Glomerular visceral epithelial cell (primary cell): ENCODE measurements around the gene ACP4.

Source experiments
- DNase-seq: peaks from one replicate; pipeline ENCODE4 v3.0.0-alpha.2; 2016; ENCODE audit errors: extremely low spot score

Gene ACP4

GRCh38 chr19:50822661-50823208 lies 32.5 kb downstream of the ACP4 start:
- no peak for DNase-seq

GRCh38 chr19:50823389-50824042 lies 33.3 kb downstream of the ACP4 start, which contains the start of gene KLK1:
Gene KLK1, minus strand, starts transcription at chr19:50823787. Its CDS starts 39 bp downstream, at chr19:50823748.
- DNase-seq = no peak

GRCh38 chr19:50826492-50827240 lies 36.5 kb downstream of the ACP4 start:
- no peak for DNase-seq

- DNase-seq = no peak
Observed at GRCh38 chr19:50827476-50827875, 37.3 kb downstream of the ACP4 start.

GRCh38 chr19:50829801-50830200 lies 39.6 kb downstream of the ACP4 start:
- DNase-seq = no peak

- peak; percentile 7 for DNase-seq
Observed at GRCh38 chr19:50830266-50831025, 40.2 kb downstream of the ACP4 start.

GRCh38 chr19:50831026-50831396 lies 40.8 kb downstream of the ACP4 start:
- DNase-seq = no peak

GRCh38 chr19:50832666-50833065 lies 42.5 kb downstream of the ACP4 start:
- DNase-seq = no peak

GRCh38 chr19:50833117-50833801 lies 43.0 kb downstream of the ACP4 start, which contains the start of gene KLK15:
Gene KLK15, minus strand, starts transcription at chr19:50833574. Its CDS starts 2,082 bp downstream, at chr19:50831492.
- DNase-seq = no peak

- DNase-seq = no peak
Observed at GRCh38 chr19:50833802-50834167, 43.6 kb downstream of the ACP4 start.

GRCh38 chr19:50835103-50835784 lies 45.0 kb downstream of the ACP4 start:
- DNase-seq = no peak

GRCh38 chr19:50835785-50836542 lies 45.7 kb downstream of the ACP4 start:
- peak; percentile 66 for DNase-seq

- no peak for DNase-seq
Observed at GRCh38 chr19:50836543-50837195, 46.5 kb downstream of the ACP4 start.

GRCh38 chr19:50837300-50837699 lies 47.1 kb downstream of the ACP4 start:
- no peak for DNase-seq

GRCh38 chr19:50838239-50838638 lies 48.0 kb downstream of the ACP4 start:
- DNase-seq = no peak

- DNase-seq = no peak
Observed at GRCh38 chr19:50839712-50840655, 49.8 kb downstream of the ACP4 start.

GRCh38 chr19:50842130-50842529 lies 51.9 kb downstream of the ACP4 start:
- DNase-seq = no peak

- no peak for DNase-seq
Observed at GRCh38 chr19:50843205-50843604, 53.0 kb downstream of the ACP4 start.
